ENCODE measurements around the gene SNTG2.

Gene SNTG2

GRCh38 chr2:974502-974901 is 23.9 kb downstream of the SNTG2 start:
- no peak overlapping the region for H3K4me3 ChIP-seq (ENCODE audit: severe bottlenecking)
- no peak overlapping the region for H3K27ac ChIP-seq (ENCODE audit: poor library complexity, severe bottlenecking)

DNA sequence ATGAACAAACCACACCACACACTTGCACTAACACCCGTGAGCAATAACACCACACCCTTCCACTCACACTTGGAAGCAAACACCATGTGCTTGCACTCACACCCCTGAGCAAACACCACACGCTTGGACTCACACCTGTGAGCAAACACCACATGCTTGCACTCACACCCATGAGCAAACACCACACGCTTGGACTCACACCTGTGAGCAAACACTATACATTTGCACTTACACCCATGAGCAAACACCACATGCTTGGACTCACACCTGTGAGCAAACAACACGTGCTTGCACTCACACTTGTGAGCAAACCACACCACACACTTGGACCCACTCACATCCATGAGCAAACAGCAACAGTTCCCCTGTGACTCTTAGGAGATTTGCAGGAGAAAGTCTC is 24.4 kb downstream of the SNTG2 start:
- TF ChIP-seq CTCF (IDR thresholded peaks at IDR 0.05; ENCODE audit: poor library complexity, severe bottlenecking) = no peak
- no peaks in the 10 kb centered on the region for H3K4me1 ChIP-seq (ENCODE audit: insufficient read depth, poor library complexity, severe bottlenecking)

More at GRCh38 chr2:974502-974901, 23.9 kb downstream of the SNTG2 start:
- Histone ChIP-seq H3K27me3 (ENCODE audit: insufficient read depth, poor library complexity, severe bottlenecking) (peaks cover 2% of the 10 kb centered on the region), H3K36me3 (ENCODE audit: low read depth) (no peaks in the 10 kb centered on the region), H3K4me1 (ENCODE audit: insufficient read depth, poor library complexity, severe bottlenecking) (no peaks in the 10 kb centered on the region), H3K9me3 (ENCODE audit: severe bottlenecking) (no peaks in the 10 kb centered on the region)
- no peak for TF ChIP-seq CTCF (IDR thresholded peaks at IDR 0.05; ENCODE audit: poor library complexity, severe bottlenecking)
- no peak for ATAC-seq (ENCODE audit: low read depth)
- DNase-seq (ENCODE audit: low spot score) = no peak

GRCh38 chr2:979069-979928 is 28.6 kb downstream of the SNTG2 start:
- no peak overlapping the region for H3K27ac ChIP-seq (ENCODE audit: poor library complexity, severe bottlenecking)
- no peaks in the 10 kb centered on the region for H3K27me3 ChIP-seq (ENCODE audit: insufficient read depth, poor library complexity, severe bottlenecking)
- DNase-seq (ENCODE audit: low spot score) (no peak), ATAC-seq (ENCODE audit: low read depth) (no peak)
- H3K4me3 ChIP-seq (ENCODE audit: severe bottlenecking) = no peak overlapping the region
- no peak for TF ChIP-seq CTCF (IDR thresholded peaks at IDR 0.05; ENCODE audit: poor library complexity, severe bottlenecking)
- no peaks in the 10 kb centered on the region for H3K9me3 ChIP-seq (ENCODE audit: severe bottlenecking)
- H3K36me3 ChIP-seq (ENCODE audit: low read depth) = no peaks in the 10 kb centered on the region
- no peaks in the 10 kb centered on the region for H3K4me1 ChIP-seq (ENCODE audit: insufficient read depth, poor library complexity, severe bottlenecking)

More for the DNA sequence above, 24.4 kb downstream of the SNTG2 start:
- Histone ChIP-seq H3K27ac (ENCODE audit: poor library complexity, severe bottlenecking) (no peak overlapping the region), H3K36me3 (ENCODE audit: low read depth) (no peaks in the 10 kb centered on the region), H3K27me3 (ENCODE audit: insufficient read depth, poor library complexity, severe bottlenecking) (peaks cover 2% of the 10 kb centered on the region), H3K4me3 (ENCODE audit: severe bottlenecking) (no peak overlapping the region), H3K9me3 (ENCODE audit: severe bottlenecking) (no peaks in the 10 kb centered on the region)
- ATAC-seq (ENCODE audit: low read depth) (no peak), DNase-seq (ENCODE audit: low spot score) (no peak)

- ATAC-seq (ENCODE audit: low read depth) = no peak
- no peaks in the 10 kb centered on the region for H3K9me3 ChIP-seq (ENCODE audit: severe bottlenecking)
- no peaks in the 10 kb centered on the region for H3K27me3 ChIP-seq (ENCODE audit: insufficient read depth, poor library complexity, severe bottlenecking)
- no peak for DNase-seq (ENCODE audit: low spot score)
- TF ChIP-seq CTCF (IDR thresholded peaks at IDR 0.05; ENCODE audit: poor library complexity, severe bottlenecking) = no peak
- no peaks in the 10 kb centered on the region for H3K36me3 ChIP-seq (ENCODE audit: low read depth)
- H3K27ac ChIP-seq (ENCODE audit: poor library complexity, severe bottlenecking) = no peak overlapping the region
- no peak overlapping the region for H3K4me3 ChIP-seq (ENCODE audit: severe bottlenecking)
- H3K4me1 ChIP-seq (ENCODE audit: insufficient read depth, poor library complexity, severe bottlenecking) = no peaks in the 10 kb centered on the region
Observed at GRCh38 chr2:980176-980575, 29.5 kb downstream of the SNTG2 start.

GRCh38 chr2:981258-981657 is 30.6 kb downstream of the SNTG2 start:
- ATAC-seq (ENCODE audit: low read depth) (no peak), DNase-seq (ENCODE audit: low spot score) (no peak)
- no peak for TF ChIP-seq CTCF (IDR thresholded peaks at IDR 0.05; ENCODE audit: poor library complexity, severe bottlenecking)
- H3K36me3 ChIP-seq (ENCODE audit: low read depth) = no peaks in the 10 kb centered on the region
- H3K27ac ChIP-seq (ENCODE audit: poor library complexity, severe bottlenecking) = no peak overlapping the region
- H3K27me3 ChIP-seq (ENCODE audit: insufficient read depth, poor library complexity, severe bottlenecking) = no peaks in the 10 kb centered on the region
- no peak overlapping the region for H3K4me3 ChIP-seq (ENCODE audit: severe bottlenecking)
- H3K9me3 ChIP-seq (ENCODE audit: severe bottlenecking) = no peaks in the 10 kb centered on the region
- no peaks in the 10 kb centered on the region for H3K4me1 ChIP-seq (ENCODE audit: insufficient read depth, poor library complexity, severe bottlenecking)
